Spinal cord (tissue), 10 donors: ENCODE measurements around the gene STH. TPM values are rescaled to one million over a fixed set of nuclear protein-coding genes. Genes with fewer than 3 reads are reported as not detected.

Experiments
- DNase-seq, 6 donors: peaks; one replicate each; pipeline versions ENCODE4 v3.0.0 to v3.0.0-alpha.2; 2013 to 2015; ENCODE audit warnings: low spot score in 6 of 6, low read depth in 4 of 6
- H3K27ac ChIP-seq: one replicate; pipeline ENCODE4 v1.5.1; 2013; ENCODE audit warnings: low read depth, low read length, control low read depth
- H3K27me3 ChIP-seq: one replicate; pipeline ENCODE4 v1.6.1; 2013; ENCODE audit warnings: low read length; ENCODE audit not compliant: control insufficient read depth, insufficient read depth
- H3K36me3 ChIP-seq: one replicate; pipeline ENCODE4 v1.6.1; 2013; ENCODE audit warnings: low read length; ENCODE audit not compliant: control insufficient read depth, insufficient read depth
- H3K4me1 ChIP-seq: one replicate; pipeline ENCODE4 v1.6.1; 2013; ENCODE audit warnings: low read length; ENCODE audit not compliant: control insufficient read depth, insufficient read depth
- H3K4me3 ChIP-seq: one replicate; pipeline ENCODE4 v1.5.1; 2013; ENCODE audit warnings: low read depth, low read length, control low read depth
- H3K9me3 ChIP-seq: one replicate; pipeline ENCODE4 v1.6.1; 2013; ENCODE audit warnings: low read length; ENCODE audit not compliant: control insufficient read depth, insufficient read depth
- WGBS: methylation state at CpG from one replicate; pipeline ENCODE4 v1.1.5; 2013; ENCODE audit warnings: missing lambda C conversion rate; ENCODE audit not compliant: insufficient coverage; 5-methylcytosine and 5-hydroxymethylcytosine counted together
- polyA plus RNA-seq, 2 donors: library from polyadenylated mRNA; unstranded; fragments of 120-200 nt; gene quantifications; one replicate each; pipeline ENCODE4 v1.2.1, GENCODE V29; 2013; ENCODE audit not compliant: insufficient read length in 2 of 2
- total RNA-seq, 2 donors: library from RNA; depleted of rRNA in 1 of 2; stranded (reverse); fragments of 120-200 nt in 1 of 2; fragments of >200 nt in 1 of 2; gene quantifications; one replicate each; pipeline versions ENCODE4 v1.2.3 to v1.2.4, GENCODE V29; 2013 to 2014
- donor health status: healthy.

Gene STH
- total and polyA plus RNA-seq, 4 donors: 0.66 to 3.1 (median 2.4) TPM; not detected in 1

GRCh38 chr17:45965812-45966211 is 33.2 kb upstream of the STH start:
- WGBS: 50% methylated on average over 4 of the region's 4 CpGs
- Histone ChIP-seq H3K4me1 (no peaks in the 10 kb centered on the region), H3K4me3 (no peak overlapping the region), H3K27me3 (no peaks in the 10 kb centered on the region), H3K36me3 (peaks cover 51% of the 10 kb centered on the region), H3K9me3 (no peaks in the 10 kb centered on the region), H3K27ac (no peak overlapping the region)
- peak in 2 of 6 donors; percentile 54 to 87 for DNase-seq

GRCh38 chr17:45966606-45967280 is 32.3 kb upstream of the STH start:
- DNase-seq: peak in 1 of 6 donors; percentile 68
- WGBS: no CpG with 5 or more reads among the region's 2 CpGs
- H3K27ac ChIP-seq: no peak overlapping the region
- peaks cover 52% of the 10 kb centered on the region for H3K36me3 ChIP-seq
- H3K4me1 ChIP-seq: no peaks in the 10 kb centered on the region
- H3K9me3 ChIP-seq: no peaks in the 10 kb centered on the region
- H3K4me3 ChIP-seq: no peak overlapping the region
- no peaks in the 10 kb centered on the region for H3K27me3 ChIP-seq

- H3K27ac ChIP-seq: no peak overlapping the region
- no peak for DNase-seq
- H3K4me1 ChIP-seq: no peaks in the 10 kb centered on the region
- peaks cover 52% of the 10 kb centered on the region for H3K36me3 ChIP-seq
- H3K27me3 ChIP-seq: no peaks in the 10 kb centered on the region
- WGBS: 89% methylated on average over 5 of the region's 5 CpGs
- no peak overlapping the region for H3K4me3 ChIP-seq
- H3K9me3 ChIP-seq: no peaks in the 10 kb centered on the region
Measured at GRCh38 chr17:45967378-45967777, 31.7 kb upstream of the STH start.

GRCh38 chr17:45968732-45969131 is 30.3 kb upstream of the STH start:
- WGBS: 100% methylated on average over 1 of the region's 2 CpGs
- H3K36me3 ChIP-seq: peaks cover 49% of the 10 kb centered on the region
- no peak for DNase-seq
- no peak overlapping the region for H3K27ac ChIP-seq
- no peaks in the 10 kb centered on the region for H3K27me3 ChIP-seq
- no peak overlapping the region for H3K4me3 ChIP-seq
- H3K9me3 ChIP-seq: no peaks in the 10 kb centered on the region
- no peaks in the 10 kb centered on the region for H3K4me1 ChIP-seq

GRCh38 chr17:45969726-45970125 is 29.3 kb upstream of the STH start:
- Histone ChIP-seq H3K4me1 (no peaks in the 10 kb centered on the region), H3K9me3 (no peaks in the 10 kb centered on the region), H3K27ac (no peak overlapping the region), H3K4me3 (no peak overlapping the region), H3K27me3 (no peaks in the 10 kb centered on the region), H3K36me3 (peaks cover 51% of the 10 kb centered on the region)
- no peak for DNase-seq
- 90% methylated on average over 2 of the region's 2 CpGs for WGBS

GRCh38 chr17:45970659-45971058 is 28.4 kb upstream of the STH start:
- no peaks in the 10 kb centered on the region for H3K9me3 ChIP-seq
- DNase-seq: no peak
- H3K27ac ChIP-seq: no peak overlapping the region
- no peaks in the 10 kb centered on the region for H3K4me1 ChIP-seq
- H3K4me3 ChIP-seq: no peak overlapping the region
- WGBS: 100% methylated on average over 3 of the region's 3 CpGs
- H3K36me3 ChIP-seq: peaks cover 56% of the 10 kb centered on the region
- no peaks in the 10 kb centered on the region for H3K27me3 ChIP-seq

GRCh38 chr17:45971698-45972141 is 27.3 kb upstream of the STH start:
- no peak for DNase-seq
- no peaks in the 10 kb centered on the region for H3K9me3 ChIP-seq
- H3K36me3 ChIP-seq: peaks cover 67% of the 10 kb centered on the region
- no peaks in the 10 kb centered on the region for H3K4me1 ChIP-seq
- no peak overlapping the region for H3K4me3 ChIP-seq
- no peaks in the 10 kb centered on the region for H3K27me3 ChIP-seq
- 45% methylated on average over 14 of the region's 14 CpGs for WGBS
- H3K27ac ChIP-seq: no peak overlapping the region

GRCh38 chr17:45972531-45972930 is 26.5 kb upstream of the STH start:
- Histone ChIP-seq H3K36me3 (peaks cover 70% of the 10 kb centered on the region), H3K4me1 (no peaks in the 10 kb centered on the region), H3K9me3 (no peaks in the 10 kb centered on the region), H3K27ac (no peak overlapping the region), H3K27me3 (no peaks in the 10 kb centered on the region), H3K4me3 (no peak overlapping the region)
- DNase-seq: no peak
- 93% methylated on average over 3 of the region's 3 CpGs for WGBS

- no peaks in the 10 kb centered on the region for H3K9me3 ChIP-seq
- no peak overlapping the region for H3K4me3 ChIP-seq
- no peaks in the 10 kb centered on the region for H3K4me1 ChIP-seq
- DNase-seq: peak in 2 of 6 donors; percentile 18 to 54
- H3K27ac ChIP-seq: no peak overlapping the region
- no peaks in the 10 kb centered on the region for H3K27me3 ChIP-seq
- 80% methylated on average over 11 of the region's 12 CpGs for WGBS
- peaks cover 66% of the 10 kb centered on the region for H3K36me3 ChIP-seq
Measured at GRCh38 chr17:45973099-45973780, 25.8 kb upstream of the STH start.
